ENCODE measurements around the gene TRAPPC10. TPM values are rescaled to one million over a fixed set of nuclear protein-coding genes. Genes with fewer than 3 reads are reported as not detected.

TRAPPC10 gene
- total RNA-seq, 1 experiment from 2014 or later = 31.5 TPM

DNA sequence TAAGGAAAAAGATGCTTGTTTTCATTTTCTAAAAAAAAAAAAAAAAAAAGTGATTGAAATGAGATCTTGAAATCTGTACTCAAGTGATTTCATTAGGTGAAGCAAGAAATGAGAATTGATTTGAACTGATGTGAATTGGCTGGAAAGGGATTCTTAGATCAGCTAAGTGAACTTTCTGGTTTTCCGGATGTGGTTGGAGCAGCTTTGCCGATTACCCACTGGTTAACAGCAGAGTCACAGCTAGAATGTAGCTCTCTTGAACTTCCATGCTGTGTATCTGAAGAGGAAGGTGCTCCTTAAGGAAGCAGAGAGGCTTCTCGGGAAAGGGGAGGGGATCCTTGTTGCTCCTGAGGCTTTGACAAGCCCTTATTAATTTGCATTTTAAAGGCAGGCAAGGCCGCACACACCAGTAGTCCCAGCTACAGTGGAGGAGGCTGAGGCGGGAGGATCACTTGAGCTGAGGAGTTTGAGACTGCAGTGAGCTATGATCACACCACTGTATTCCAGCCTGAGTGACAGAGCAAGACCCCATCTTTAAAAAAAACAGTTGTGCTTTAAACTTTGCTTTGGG lies 66.4 kb downstream of the TRAPPC10 start:
- no peak overlapping the region for H3K4me2 ChIP-seq (ENCODE audit: low read length)
- RAD21 ChIA-PET (ENCODE audit: low non-redundant PET in 1 of 2, low total read pairs in 2 of 2, uncharacterized antibody in 2 of 2, unreplicated experiment in 2 of 2) = no interaction called here
- H3K4me1 ChIP-seq (ENCODE audit: control insufficient read depth in 1 of 2, insufficient read depth in 2 of 2, low read length in 2 of 2) = no peaks in the 10 kb centered on the region
- no peaks in the 10 kb centered on the region for H3K79me2 ChIP-seq (ENCODE audit: insufficient read depth, low read length)
- no peak overlapping the region for H2AFZ ChIP-seq (ENCODE audit: low read depth, low read length, poor library complexity, severe bottlenecking)
- H4K20me1 ChIP-seq (ENCODE audit: insufficient read depth) = no peaks in the 10 kb centered on the region
- H3K4me3 ChIP-seq (replicated peaks in 1 of 2; ENCODE audit: low read depth in 1 of 2, low read length in 2 of 2) = no peak overlapping the region
- no peak overlapping the region for H3K27ac ChIP-seq (ENCODE audit: low read depth, low read length)
- intact Hi-C loops (cut with micrococcal nuclease) = no loop called here
- BruUV-seq (replicated peaks) = no TSS peak
- DNase-seq (ENCODE audit: low read depth, low spot score) (no peak), ATAC-seq (no peak)
- CTCF ChIA-PET = no interaction called here
- POLR2A ChIA-PET = no interaction called here
- H3K27me3 ChIP-seq (ENCODE audit: insufficient read depth, low read length) = no peaks in the 10 kb centered on the region
- TF ChIP-seq TCF7L2 (IDR thresholded peaks at IDR 0.05; ENCODE audit: borderline replicate concordance, extremely low read depth, insufficient read depth, insufficient read length) (no peak), EZH2 (IDR thresholded peaks at IDR 0.05) (no peak), FOSL1 (IDR thresholded peaks at IDR 0.05; ENCODE audit: low read depth) (no peak), YY1 (IDR thresholded peaks at IDR 0.05; ENCODE audit: extremely low read depth, insufficient replicate concordance, low read depth, low read length) (no peak), ELF1 (IDR thresholded peaks at IDR 0.05; ENCODE audit: borderline replicate concordance, low read depth) (no peak), CBX3 (IDR thresholded peaks at IDR 0.05; ENCODE audit: low read depth) (no peak), SRF (IDR thresholded peaks at IDR 0.05; ENCODE audit: low read depth) (no peak)
- TF ChIP-seq, protein P1, sequence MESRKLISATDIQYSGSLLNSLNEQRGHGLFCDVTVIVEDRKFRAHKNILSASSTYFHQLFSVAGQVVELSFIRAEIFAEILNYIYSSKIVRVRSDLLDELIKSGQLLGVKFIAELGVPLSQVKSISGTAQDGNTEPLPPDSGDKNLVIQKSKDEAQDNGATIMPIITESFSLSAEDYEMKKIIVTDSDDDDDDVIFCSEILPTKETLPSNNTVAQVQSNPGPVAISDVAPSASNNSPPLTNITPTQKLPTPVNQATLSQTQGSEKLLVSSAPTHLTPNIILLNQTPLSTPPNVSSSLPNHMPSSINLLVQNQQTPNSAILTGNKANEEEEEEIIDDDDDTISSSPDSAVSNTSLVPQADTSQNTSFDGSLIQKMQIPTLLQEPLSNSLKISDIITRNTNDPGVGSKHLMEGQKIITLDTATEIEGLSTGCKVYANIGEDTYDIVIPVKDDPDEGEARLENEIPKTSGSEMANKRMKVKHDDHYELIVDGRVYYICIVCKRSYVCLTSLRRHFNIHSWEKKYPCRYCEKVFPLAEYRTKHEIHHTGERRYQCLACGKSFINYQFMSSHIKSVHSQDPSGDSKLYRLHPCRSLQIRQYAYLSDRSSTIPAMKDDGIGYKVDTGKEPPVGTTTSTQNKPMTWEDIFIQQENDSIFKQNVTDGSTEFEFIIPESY (IDR thresholded peaks at IDR 0.05; ENCODE audit: extremely low read depth, insufficient replicate concordance, low read length) = no peak
- peaks cover 25 to 41% of the 10 kb centered on the region in 2 experiments; a peak in 3 of 4 replicates for H3K36me3 ChIP-seq (ENCODE audit: control insufficient read depth in 1 of 2, insufficient read depth in 2 of 2, low read length in 2 of 2)
- no peak overlapping the region for H3K9ac ChIP-seq (ENCODE audit: low read length)
- no peaks in the 10 kb centered on the region for H3K9me2 ChIP-seq (ENCODE audit: insufficient read depth)
- no peaks in the 10 kb centered on the region for H3K9me3 ChIP-seq (ENCODE audit: control insufficient read depth in 1 of 2, insufficient read depth in 1 of 2, low read depth in 1 of 2, low read length in 2 of 2)
